ENCODE data around the gene F2. TPM values are rescaled to one million over a fixed set of nuclear protein-coding genes. Genes with fewer than 3 reads are reported as not detected.

F2 gene
- total RNA-seq, 1 experiment from 2014 or later, result 0.47 TPM

GRCh38 chr11:46760429-46761128 is 41.6 kb downstream of the F2 start (continued):
- no peak for TF ChIP-seq EZH2 (IDR thresholded peaks at IDR 0.05)
- no peak for TF ChIP-seq CEBPB (IDR thresholded peaks at IDR 0.05; ENCODE audit: low read depth)

- TF ChIP-seq CTCF (IDR thresholded peaks at IDR 0.05 in 2 of 3, conservative IDR thresholded peaks at IDR 0.05 in 1 of 3; ENCODE audit: borderline replicate concordance in 1 of 3, insufficient read depth in 1 of 3, low read depth in 2 of 3, low read length in 2 of 3) (no peak), EZH2phosphoT487 (IDR thresholded peaks at IDR 0.05; ENCODE audit: borderline replicate concordance) (no peak)
- CTCF ChIA-PET, result no interaction called here
- no peak overlapping the region for H3K27ac ChIP-seq (ENCODE audit: low read depth, low read length)
- intact Hi-C loops (cut with micrococcal nuclease), result no loop called here
- H3K9ac ChIP-seq (ENCODE audit: low read length), result no peak overlapping the region
- RAD21 ChIA-PET (ENCODE audit: low non-redundant PET in 1 of 2, low total read pairs in 2 of 2, uncharacterized antibody in 2 of 2, unreplicated experiment in 2 of 2), result no interaction called here
- H3K79me2 ChIP-seq (ENCODE audit: insufficient read depth, low read length), result no peaks in the 10 kb centered on the region
- H3K9me3 ChIP-seq (ENCODE audit: control insufficient read depth in 1 of 2, insufficient read depth in 1 of 2, low read depth in 1 of 2, low read length in 2 of 2), result no peaks in the 10 kb centered on the region
- BruUV-seq (replicated peaks), result no TSS peak
- DNase-seq (ENCODE audit: low read depth, low spot score), result no peak
- no peaks in the 10 kb centered on the region for H3K9me2 ChIP-seq (ENCODE audit: insufficient read depth)
- POLR2A ChIA-PET, result no interaction called here
- no peak for ATAC-seq
- H3K36me3 ChIP-seq (ENCODE audit: control insufficient read depth in 1 of 2, insufficient read depth in 2 of 2, low read length in 2 of 2), result peaks cover 67 to 69% of the 10 kb centered on the region in 2 experiments
- no peak overlapping the region for H2AFZ ChIP-seq (ENCODE audit: low read depth, low read length, poor library complexity, severe bottlenecking)
- H3K4me2 ChIP-seq (ENCODE audit: low read length), result no peak overlapping the region
- no peak overlapping the region for H3K4me3 ChIP-seq (replicated peaks in 1 of 2; ENCODE audit: low read depth in 1 of 2, low read length in 2 of 2)
- no peaks in the 10 kb centered on the region for H3K27me3 ChIP-seq (ENCODE audit: insufficient read depth, low read length)
- no peaks in the 10 kb centered on the region for H3K4me1 ChIP-seq (ENCODE audit: control insufficient read depth in 1 of 2, insufficient read depth in 2 of 2, low read length in 2 of 2)
- H4K20me1 ChIP-seq (ENCODE audit: insufficient read depth), result no peaks in the 10 kb centered on the region
Observed at GRCh38 chr11:46761807-46762206, 42.8 kb downstream of the F2 start.

- no peaks in the 10 kb centered on the region for H3K27me3 ChIP-seq (ENCODE audit: insufficient read depth, low read length)
- ATAC-seq, result no peak
- ChIA-PET RAD21 (ENCODE audit: low non-redundant PET in 1 of 2, low total read pairs in 2 of 2, uncharacterized antibody in 2 of 2, unreplicated experiment in 2 of 2) (no interaction called here), CTCF (no interaction called here), POLR2A (no interaction called here)
- H3K36me3 ChIP-seq (ENCODE audit: control insufficient read depth in 1 of 2, insufficient read depth in 2 of 2, low read length in 2 of 2), result peaks cover 67 to 69% of the 10 kb centered on the region in 2 experiments
- intact Hi-C loops (cut with micrococcal nuclease), result no loop called here
- H3K9me3 ChIP-seq (ENCODE audit: control insufficient read depth in 1 of 2, insufficient read depth in 1 of 2, low read depth in 1 of 2, low read length in 2 of 2), result no peaks in the 10 kb centered on the region
- no peaks in the 10 kb centered on the region for H3K4me1 ChIP-seq (ENCODE audit: control insufficient read depth in 1 of 2, insufficient read depth in 2 of 2, low read length in 2 of 2)
- H3K79me2 ChIP-seq (ENCODE audit: insufficient read depth, low read length), result no peaks in the 10 kb centered on the region
- H3K27ac ChIP-seq (ENCODE audit: low read depth, low read length), result no peak overlapping the region
- H2AFZ ChIP-seq (ENCODE audit: low read depth, low read length, poor library complexity, severe bottlenecking), result no peak overlapping the region
- H3K4me2 ChIP-seq (ENCODE audit: low read length), result no peak overlapping the region
- no peaks in the 10 kb centered on the region for H4K20me1 ChIP-seq (ENCODE audit: insufficient read depth)
- no peak for DNase-seq (ENCODE audit: low read depth, low spot score)
- no peak overlapping the region for H3K9ac ChIP-seq (ENCODE audit: low read length)
- H3K9me2 ChIP-seq (ENCODE audit: insufficient read depth), result no peaks in the 10 kb centered on the region
- H3K4me3 ChIP-seq (replicated peaks in 1 of 2; ENCODE audit: low read depth in 1 of 2, low read length in 2 of 2), result no peak overlapping the region
- BruUV-seq (replicated peaks), result no TSS peak
- TF ChIP-seq SP1 (IDR thresholded peaks at IDR 0.05; ENCODE audit: low read depth), result no peak
- no peak for TF ChIP-seq SIN3A (IDR thresholded peaks at IDR 0.05; ENCODE audit: low read depth)
- no peak for TF ChIP-seq CBX3 (IDR thresholded peaks at IDR 0.05; ENCODE audit: low read depth)
- TF ChIP-seq ELF1 (IDR thresholded peaks at IDR 0.05; ENCODE audit: borderline replicate concordance, low read depth), result no peak
- no peak for TF ChIP-seq REST (IDR thresholded peaks at IDR 0.05; ENCODE audit: low read depth)
- TF ChIP-seq ZFX (IDR thresholded peaks at IDR 0.05), result no peak
- TF ChIP-seq FOSL1 (IDR thresholded peaks at IDR 0.05; ENCODE audit: low read depth), result no peak
- no peak for TF ChIP-seq ATF3 (IDR thresholded peaks at IDR 0.05)
- TF ChIP-seq TCF7L2 (IDR thresholded peaks at IDR 0.05; ENCODE audit: borderline replicate concordance, extremely low read depth, insufficient read depth, insufficient read length), result no peak
- no peak for TF ChIP-seq CEBPB (IDR thresholded peaks at IDR 0.05; ENCODE audit: low read depth)
- TF ChIP-seq POLR2AphosphoS5 (IDR thresholded peaks at IDR 0.05; ENCODE audit: low read depth, low read length), result no peak
Observed at GRCh38 chr11:46762248-46762647, 43.2 kb downstream of the F2 start.
